GM19455 (cell line): ENCODE measurements around the gene NF1.
"Not testable (repeated sequence)": the region's sequence is repeated elsewhere in the genome, so short reads cannot be mapped to it uniquely, and the experiment has no call there.

Experiments
- ATAC-seq: cut with Tn5 transposase; IDR thresholded peaks from one replicate; pipeline ENCODE4 v1.9.1; 2021; ENCODE audit not compliant: unreplicated experiment

Gene NF1

GRCh38 chr17:31176143-31176542 is 81.4 kb downstream of the NF1 start:
- not testable (repeated sequence) for ATAC-seq

GRCh38 chr17:31178951-31179350 is 84.2 kb downstream of the NF1 start:
- ATAC-seq = not testable (repeated sequence)

DNA sequence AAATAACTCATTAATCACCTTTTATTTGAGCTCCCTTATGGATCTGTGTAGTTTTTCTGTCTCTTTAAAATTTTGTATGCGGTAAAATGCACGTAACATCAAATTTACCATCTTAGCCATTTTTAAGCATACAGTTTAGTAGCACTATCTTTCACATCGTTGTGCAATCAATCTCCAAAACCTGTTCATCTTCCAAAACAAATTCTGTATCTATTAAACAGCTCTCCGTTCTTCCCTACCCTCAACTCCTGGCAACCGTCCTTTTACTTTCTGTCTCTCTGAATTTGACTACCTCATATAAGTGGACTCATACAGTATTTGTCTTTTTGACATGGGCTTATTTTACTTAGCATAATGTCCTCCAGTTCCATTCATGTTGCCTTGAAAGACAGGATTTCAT is 100.5 kb downstream of the NF1 start:
- no peak for ATAC-seq

DNA sequence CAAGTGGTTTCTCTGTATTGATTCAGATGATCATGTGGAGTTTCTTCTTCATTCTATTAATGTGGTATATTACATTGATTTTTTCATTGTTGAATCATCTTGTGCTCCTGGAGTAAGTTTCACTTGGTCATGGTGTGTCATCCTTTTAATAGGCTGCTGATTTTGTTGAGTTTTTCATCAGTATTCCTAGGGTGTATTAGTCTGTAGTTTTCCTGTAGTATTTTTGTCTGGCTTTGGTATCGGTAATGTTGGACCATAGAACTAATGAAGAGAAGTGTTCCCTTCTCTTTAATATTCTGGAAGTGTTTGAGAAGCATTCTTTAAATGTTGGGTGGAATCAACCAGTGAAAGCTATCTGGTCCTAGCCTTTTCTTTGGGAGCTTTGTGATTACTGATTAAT is 103.2 kb downstream of the NF1 start:
- no peak for ATAC-seq

- ATAC-seq = not testable (repeated sequence)
These were observed 103.9 kb downstream of the NF1 start for GRCh38 chr17:31198666-31199065.

DNA sequence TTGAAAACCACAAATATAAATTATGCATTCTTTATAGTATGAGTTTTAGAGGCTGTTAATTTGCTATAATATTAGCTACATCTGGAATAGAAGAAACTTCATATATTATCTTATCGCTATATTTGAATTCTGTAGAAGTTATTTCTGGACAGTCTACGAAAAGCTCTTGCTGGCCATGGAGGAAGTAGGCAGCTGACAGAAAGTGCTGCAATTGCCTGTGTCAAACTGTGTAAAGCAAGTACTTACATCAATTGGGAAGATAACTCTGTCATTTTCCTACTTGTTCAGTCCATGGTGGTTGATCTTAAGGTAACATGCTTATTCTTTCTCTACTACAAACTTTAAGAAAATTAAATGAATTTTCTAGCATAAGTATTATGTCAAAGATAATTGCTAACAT is 105.5 kb downstream of the NF1 start:
- ATAC-seq = no peak

GRCh38 chr17:31202968-31203367 is 108.2 kb downstream of the NF1 start:
- no peak for ATAC-seq

DNA sequence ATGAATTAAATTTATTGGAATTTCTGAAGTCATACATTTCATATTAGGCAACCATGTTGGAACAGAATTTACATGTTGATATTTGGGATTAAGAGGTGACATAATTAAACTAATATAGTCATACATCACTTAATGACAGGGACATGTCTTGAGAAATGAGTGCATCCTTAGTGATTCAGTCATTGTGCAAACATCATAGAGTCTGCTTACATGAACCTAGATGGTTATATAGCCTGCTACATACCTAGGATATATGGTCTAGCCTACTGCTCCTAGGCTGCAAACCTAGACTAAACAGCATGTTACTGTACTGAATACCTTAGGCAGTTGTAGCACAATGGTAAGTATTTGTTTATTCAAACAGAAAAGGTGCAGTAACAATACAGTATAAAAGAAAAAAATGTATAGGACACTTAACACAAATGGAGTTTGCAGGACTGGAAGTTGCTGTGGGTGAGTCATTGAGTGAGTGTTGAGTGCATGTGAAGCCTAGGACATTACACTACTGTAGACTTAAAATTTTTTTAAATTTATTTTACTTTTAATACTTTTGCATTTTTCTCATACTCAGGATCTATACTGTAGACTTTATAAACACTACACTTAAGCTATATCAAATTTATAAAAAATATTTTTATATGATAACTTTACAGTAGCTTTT is 116.7 kb downstream of the NF1 start:
- no peak for ATAC-seq

DNA sequence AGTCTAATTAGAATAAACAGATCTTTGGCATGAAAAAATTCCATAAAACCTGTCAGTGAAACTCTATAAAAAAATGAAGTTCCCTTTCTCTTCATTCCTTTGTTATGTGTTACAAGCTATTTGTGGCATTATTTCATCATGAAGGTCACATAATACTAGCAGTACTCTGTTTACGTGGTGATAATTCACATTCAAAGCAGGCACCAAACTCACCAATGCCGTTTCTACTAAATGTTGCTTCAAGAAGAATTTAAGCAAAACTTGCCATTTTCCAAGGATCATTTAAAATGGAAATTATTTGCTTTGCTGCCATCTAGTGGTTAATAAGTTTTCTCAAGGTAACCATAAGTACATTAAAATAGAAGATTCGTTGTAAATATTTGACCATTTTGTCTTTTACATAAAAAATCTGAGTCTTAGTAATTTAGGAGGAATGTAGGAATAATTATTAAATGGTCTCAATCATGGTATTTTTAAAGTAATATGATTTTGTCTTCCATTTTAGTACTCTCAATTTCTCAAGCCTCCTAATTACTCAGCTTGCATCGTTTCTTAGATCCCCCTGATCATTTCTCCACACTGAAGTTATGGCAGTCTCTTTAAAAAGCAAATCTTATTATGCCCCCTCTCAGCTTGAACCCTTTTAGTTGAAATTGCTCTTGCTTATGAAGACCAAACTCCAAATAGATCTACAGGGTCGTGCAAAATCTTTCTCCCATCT is 121.4 kb downstream of the NF1 start:
- ATAC-seq = no peak

DNA sequence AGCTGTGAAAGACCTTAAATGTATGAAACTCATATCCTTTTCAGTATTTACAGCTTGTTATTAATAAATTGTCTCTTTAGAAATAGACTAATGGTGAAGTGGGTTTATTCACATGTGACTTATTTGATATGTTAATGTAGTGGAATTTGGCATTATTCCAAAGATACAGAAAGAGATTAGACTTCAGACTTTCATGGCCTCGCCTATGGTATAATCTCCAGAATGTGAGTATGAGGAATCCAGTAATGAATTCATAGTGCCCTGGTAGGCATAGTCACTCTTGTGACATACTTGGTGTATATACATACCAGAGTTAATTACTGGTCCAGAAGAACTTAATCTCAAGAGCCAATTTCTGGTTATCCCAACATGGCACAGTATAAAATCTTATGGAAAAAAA is 129.6 kb downstream of the NF1 start:
- ATAC-seq = no peak

GRCh38 chr17:31225831-31226230 is 131.1 kb downstream of the NF1 start:
- ATAC-seq = no peak

GRCh38 chr17:31226373-31226772 is 131.6 kb downstream of the NF1 start:
- ATAC-seq = no peak

- no peak for ATAC-seq
These were observed 132.2 kb downstream of the NF1 start for GRCh38 chr17:31226950-31227349.

- no peak for ATAC-seq
These were observed 137.1 kb downstream of the NF1 start for GRCh38 chr17:31231852-31232251.

GRCh38 chr17:31235110-31235509 is 140.3 kb downstream of the NF1 start:
- ATAC-seq = no peak

- no peak for ATAC-seq
These were observed 141.4 kb downstream of the NF1 start for GRCh38 chr17:31236137-31236536.

DNA sequence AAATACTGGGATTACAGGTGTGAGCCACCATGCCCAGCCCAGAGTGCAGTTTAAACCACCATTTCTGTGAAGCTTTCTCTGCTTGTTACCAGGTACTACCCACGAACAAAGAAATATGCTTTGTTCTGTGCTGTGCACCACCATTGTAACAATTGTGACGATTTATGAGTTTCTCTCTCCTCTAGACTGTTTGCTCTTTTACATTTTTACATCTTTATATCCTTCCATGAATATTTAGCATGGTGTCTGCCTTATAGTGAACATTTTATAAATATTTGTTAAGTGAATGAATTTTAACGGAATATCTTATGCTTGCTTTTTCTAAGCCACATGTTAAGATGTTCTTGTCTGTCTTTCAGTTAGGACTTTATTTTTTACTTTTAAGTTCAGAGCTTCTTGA is 141.9 kb downstream of the NF1 start:
- ATAC-seq = no peak

GRCh38 chr17:31241116-31241515 is 146.3 kb downstream of the NF1 start:
- no peak for ATAC-seq

- ATAC-seq = no peak
These were observed 154.4 kb downstream of the NF1 start for GRCh38 chr17:31248986-31249834.

DNA sequence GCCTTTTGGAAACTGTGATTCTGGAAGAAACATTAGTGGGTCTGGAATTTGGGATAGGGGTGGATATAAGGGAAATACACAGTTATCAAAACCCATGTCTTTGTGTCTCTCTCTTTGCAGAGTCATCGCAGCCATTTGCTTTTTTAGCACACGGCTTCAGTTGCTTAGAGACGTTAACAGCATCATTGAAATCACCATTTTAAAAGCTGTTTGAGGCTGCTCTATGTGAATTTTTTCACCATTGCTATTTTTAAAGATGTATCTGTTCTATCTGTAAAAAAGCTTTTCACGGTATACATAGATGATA is 155.0 kb downstream of the NF1 start:
- ATAC-seq = no peak

DNA sequence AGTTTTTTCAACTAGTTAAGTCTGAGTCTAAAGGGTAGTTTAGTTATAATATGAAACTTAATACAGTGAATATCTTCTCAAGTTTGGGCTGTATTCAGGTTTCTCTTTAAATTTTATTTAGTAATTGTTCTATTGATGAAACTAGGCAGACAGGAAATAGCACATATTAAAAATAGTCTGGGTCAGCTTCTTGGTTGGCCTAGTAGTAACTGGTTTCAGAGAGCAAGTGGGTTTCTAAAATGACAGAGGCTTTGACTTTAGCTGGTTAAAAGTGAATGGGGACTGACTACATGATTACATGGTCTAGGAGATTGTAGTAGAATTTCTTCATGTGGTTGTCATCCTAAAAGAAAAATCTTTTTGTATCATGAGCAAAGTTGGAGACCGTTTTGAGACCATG is 155.5 kb downstream of the NF1 start:
- ATAC-seq = no peak
